ENCODE results near the gene THSD7B. TPM values are rescaled to one million over a fixed set of nuclear protein-coding genes. Genes with fewer than 3 reads are reported as not detected.
"Not testable (repeated sequence)": the region's sequence is repeated elsewhere in the genome, so short reads cannot be mapped to it uniquely, and the experiment has no call there.

The THSD7B gene
- total RNA-seq, 4 donors from 2014 or later = 0.27 TPM; not detected in 3

DNA sequence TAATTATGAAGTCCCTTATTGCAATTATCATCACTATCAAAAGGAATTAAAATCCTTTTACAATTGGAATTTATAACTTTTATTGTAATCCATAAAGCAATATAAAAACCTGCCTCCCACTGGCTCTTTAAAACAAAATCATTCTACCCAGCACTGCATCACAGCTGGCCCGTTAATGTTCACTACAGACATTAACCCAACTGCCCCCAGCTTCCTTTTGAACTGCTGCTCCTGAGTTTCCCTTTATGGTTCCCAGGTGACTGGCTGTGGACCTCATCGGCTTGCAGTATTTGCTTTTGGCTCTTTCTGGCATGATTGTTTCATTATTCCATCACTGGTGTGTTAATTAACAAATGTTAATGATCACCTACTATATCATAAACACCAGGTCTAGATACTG, 535.6 kb downstream of the THSD7B start:
- Histone ChIP-seq H3K27ac (no peak overlapping the region), H3K4me1 (no peaks in the 10 kb centered on the region), H3K9me3 (no peaks in the 10 kb centered on the region), H3K36me3 (no peaks in the 10 kb centered on the region), H3K4me3 (no peak overlapping the region), H3K27me3 (no peaks in the 10 kb centered on the region)
- TF ChIP-seq EP300 (IDR thresholded peaks at IDR 0.05; ENCODE audit: low read depth) (no peak), POLR2AphosphoS5 (IDR thresholded peaks at IDR 0.05) (no peak), CTCF (IDR thresholded peaks at IDR 0.05) (no peak), POLR2A (IDR thresholded peaks at IDR 0.05) (no peak)
- 10 to 31% methylated on average over 2 of the region's 2 CpGs for WGBS, 2 donors (ENCODE audit: low coverage in 1 of 2)
- intact Hi-C loops (cut with DNase I; ENCODE audit: low total_unique reads) = no loop called here
- in situ Hi-C loops (cut with MboI; ENCODE audit: low pct_ligation_motif_present in 1 of 4, low pct_unique_long_range_greater_than_20kb in 1 of 4, low sequenced_read_pairs in 3 of 4) = no loop called here
- no peak for DNase-seq

DNA sequence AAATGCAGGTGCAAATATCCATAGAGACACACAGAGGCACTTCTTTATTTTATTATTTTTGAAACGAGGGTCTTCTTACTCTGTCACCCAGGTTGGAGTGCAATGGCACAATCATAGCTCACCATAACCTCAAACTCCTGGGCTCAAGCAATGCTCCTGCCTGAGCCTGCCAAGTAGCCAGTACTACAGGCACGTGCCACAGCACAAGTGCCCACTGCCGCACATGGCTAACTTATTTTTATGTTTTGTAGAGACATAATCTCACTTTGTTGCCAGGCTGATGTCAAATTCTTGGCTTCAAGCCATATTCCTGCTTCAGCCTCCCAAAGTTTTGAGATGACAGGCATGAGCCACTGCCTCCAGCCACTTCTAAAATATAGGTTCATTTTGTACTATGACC, 537.6 kb downstream of the THSD7B start:
- H3K36me3 ChIP-seq = no peaks in the 10 kb centered on the region
- H3K9me3 ChIP-seq = no peaks in the 10 kb centered on the region
- no peak for DNase-seq
- TF ChIP-seq CTCF (IDR thresholded peaks at IDR 0.05) (no peak), POLR2A (IDR thresholded peaks at IDR 0.05) (no peak), POLR2AphosphoS5 (IDR thresholded peaks at IDR 0.05) (no peak), EP300 (IDR thresholded peaks at IDR 0.05; ENCODE audit: low read depth) (no peak)
- H3K4me1 ChIP-seq = no peaks in the 10 kb centered on the region
- H3K4me3 ChIP-seq = no peak overlapping the region
- in situ Hi-C loops (cut with MboI; ENCODE audit: low pct_ligation_motif_present in 1 of 4, low pct_unique_long_range_greater_than_20kb in 1 of 4, low sequenced_read_pairs in 3 of 4) = no loop called here
- no peaks in the 10 kb centered on the region for H3K27me3 ChIP-seq
- WGBS, 2 donors (ENCODE audit: low coverage in 1 of 2) = 61 to 64% methylated on average over 2 to 3 of the region's 3 CpGs
- H3K27ac ChIP-seq = no peak overlapping the region
- intact Hi-C loops (cut with DNase I; ENCODE audit: low total_unique reads) = no loop called here

DNA sequence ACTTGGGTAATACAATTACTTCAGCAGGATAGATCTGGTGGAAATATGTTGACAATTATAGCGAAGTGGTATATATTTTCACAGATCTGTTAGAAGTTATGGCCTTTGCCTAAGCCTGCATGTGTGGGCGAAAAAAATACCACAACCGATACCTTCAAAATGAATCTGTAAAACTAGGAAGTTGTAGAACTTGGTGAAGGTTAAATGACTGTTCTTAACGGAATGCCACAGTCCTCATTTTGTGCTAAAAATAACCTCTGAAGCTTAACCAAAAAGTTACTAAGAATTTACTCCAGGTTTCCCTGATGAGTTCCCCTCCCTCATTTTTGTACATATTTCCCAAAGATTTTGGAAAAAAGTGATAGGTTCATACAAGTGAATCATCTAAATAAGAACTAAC, 550.7 kb downstream of the THSD7B start:
- TF ChIP-seq EP300 (IDR thresholded peaks at IDR 0.05; ENCODE audit: low read depth) (no peak), POLR2A (IDR thresholded peaks at IDR 0.05) (no peak), POLR2AphosphoS5 (IDR thresholded peaks at IDR 0.05) (no peak), CTCF (IDR thresholded peaks at IDR 0.05) (no peak)

DNA sequence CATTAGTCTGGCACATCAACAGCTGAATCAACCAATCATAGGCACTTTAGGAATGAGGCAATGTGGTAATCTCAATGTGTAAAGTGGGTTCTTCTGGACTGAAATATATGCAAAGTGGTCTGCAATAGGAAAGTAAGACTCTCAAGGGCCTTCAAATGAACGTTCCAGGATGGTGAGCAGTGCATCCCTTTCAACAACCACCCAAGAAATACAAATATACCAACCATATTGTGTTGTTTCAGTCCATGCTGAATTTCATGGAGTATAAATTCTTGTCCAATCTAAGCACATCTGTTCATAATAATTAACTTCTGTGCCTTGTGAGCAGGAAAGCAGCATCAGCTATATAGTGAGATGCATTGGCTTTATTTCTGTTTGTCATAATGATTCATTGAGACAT, 556.2 kb downstream of the THSD7B start:
- Histone ChIP-seq H3K4me1 (no peaks in the 10 kb centered on the region), H3K9me3 (no peaks in the 10 kb centered on the region), H3K27me3 (no peaks in the 10 kb centered on the region), H3K36me3 (no peaks in the 10 kb centered on the region), H3K4me3 (no peak overlapping the region), H3K27ac (no peak overlapping the region)
- TF ChIP-seq EP300 (IDR thresholded peaks at IDR 0.05; ENCODE audit: low read depth) (no peak), CTCF (IDR thresholded peaks at IDR 0.05) (no peak), POLR2AphosphoS5 (IDR thresholded peaks at IDR 0.05) (no peak), POLR2A (IDR thresholded peaks at IDR 0.05) (no peak)
- in situ Hi-C loops (cut with MboI; ENCODE audit: low pct_ligation_motif_present in 1 of 4, low pct_unique_long_range_greater_than_20kb in 1 of 4, low sequenced_read_pairs in 3 of 4) (no loop called here), intact Hi-C loops (cut with DNase I; ENCODE audit: low total_unique reads) (no loop called here)
- WGBS, 2 donors (ENCODE audit: low coverage in 1 of 2) = 0 to 38% methylated on average over 1 of the region's 1 CpG
- DNase-seq = no peak

More for the DNA sequence above, 550.7 kb downstream of the THSD7B start:
- H3K27ac ChIP-seq = no peak overlapping the region
- no peak overlapping the region for H3K4me3 ChIP-seq
- in situ Hi-C loops (cut with MboI; ENCODE audit: low pct_ligation_motif_present in 1 of 4, low pct_unique_long_range_greater_than_20kb in 1 of 4, low sequenced_read_pairs in 3 of 4) = no loop called here
- H3K27me3 ChIP-seq = no peaks in the 10 kb centered on the region
- intact Hi-C loops (cut with DNase I; ENCODE audit: low total_unique reads) = no loop called here
- no peaks in the 10 kb centered on the region for H3K9me3 ChIP-seq
- DNase-seq = no peak
- 89 to 91% methylated on average over 4 of the region's 4 CpGs for WGBS, 2 donors (ENCODE audit: low coverage in 1 of 2)
- H3K4me1 ChIP-seq = no peaks in the 10 kb centered on the region
- H3K36me3 ChIP-seq = no peaks in the 10 kb centered on the region

- H3K4me3 ChIP-seq; H3K27me3 ChIP-seq; intact Hi-C loops (cut with DNase I; ENCODE audit: low total_unique reads); H3K27ac ChIP-seq; DNase-seq; H3K36me3 ChIP-seq; in situ Hi-C loops (cut with MboI; ENCODE audit: low pct_ligation_motif_present in 1 of 4, low pct_unique_long_range_greater_than_20kb in 1 of 4, low sequenced_read_pairs in 3 of 4); H3K4me1 ChIP-seq; H3K9me3 ChIP-seq: not testable (repeated sequence)
- 98% methylated on average over 16 of the region's 25 CpGs; no CpG with 5 or more reads in 1 of the 2 donors for WGBS, 2 donors (ENCODE audit: low coverage in 1 of 2)
Observed at GRCh38 chr2:137331562-137331961, 566.2 kb downstream of the THSD7B start.
